ENCODE results near the gene STMP1. TPM values are rescaled to one million over a fixed set of nuclear protein-coding genes. Genes with fewer than 3 reads are reported as not detected.

Gene STMP1
- total and polyA plus RNA-seq, 2 of the 13 experiments (the other 11 are each of a cell fraction or from before 2014, with no cell fraction given): 7.2 to 16.2 TPM

- no TSS peak for BruUV-seq (replicated peaks)
- intact Hi-C loops (cut with micrococcal nuclease; ENCODE audit: unreplicated experiment): no loop called here
- in situ Hi-C loops (cut with HindIII; ENCODE audit: extremely low pct_ligation_motif_present, low pct_unique_long_range_greater_than_20kb): no loop called here
- FAIRE-seq: no peak
- Histone ChIP-seq H3K4me3 (replicated peaks in 1 of 3; ENCODE audit: insufficient read depth in 1 of 3, low read depth in 2 of 3, low read length in 3 of 3) (no peak overlapping the region), H3K27me3 (ENCODE audit: control insufficient read depth in 1 of 2, insufficient read depth in 2 of 2, low read length in 2 of 2) (no peaks in the 10 kb centered on the region), H3K27ac (ENCODE audit: extremely low read length, insufficient read depth, low read length) (peak overlapping the region; percentile 32), H3K4me1 (ENCODE audit: insufficient read depth, low read length) (peaks cover 14% of the 10 kb centered on the region), H3K36me3 (replicated peaks in 1 of 2; ENCODE audit: control insufficient read depth in 1 of 2, insufficient read depth in 2 of 2, low read length in 2 of 2) (peaks cover 6 to 61% of the 10 kb centered on the region in 2 experiments), H3K79me2 (ENCODE audit: insufficient read depth, low read length) (no peaks in the 10 kb centered on the region), H3K4me2 (ENCODE audit: low read depth, low read length) (no peak overlapping the region), H4K20me1 (ENCODE audit: insufficient read depth, low read length) (no peaks in the 10 kb centered on the region), H3K9me3 (ENCODE audit: low read length) (no peaks in the 10 kb centered on the region), H3K9ac (ENCODE audit: insufficient read depth, low read depth, low read length) (no peak overlapping the region), H2AFZ (ENCODE audit: low read length) (no peak overlapping the region)
- POLR2A ChIA-PET: no interaction called here
- DNase-seq (ENCODE audit: low spot score): peak; percentile 6
- WGBS (ENCODE audit: low lambda C conversion rate): 95% methylated on average over 7 of the region's 7 CpGs
- CTCF ChIA-PET (ENCODE audit: low intra/inter-chr PET ratio, low total read pairs): no interaction called here
- TF ChIP-seq ZSCAN21 (CRISPR knock-in tag; IDR thresholded peaks at IDR 0.05; ENCODE audit: borderline replicate concordance) (no peak), PAX8 (CRISPR knock-in tag; IDR thresholded peaks at IDR 0.05; ENCODE audit: borderline replicate concordance) (no peak), EHMT2 (IDR thresholded peaks at IDR 0.05; ENCODE audit: borderline replicate concordance, low read depth, low read length) (no peak), PTBP1 (IDR thresholded peaks at IDR 0.05; ENCODE audit: low read depth, low read length, poor library complexity, severe bottlenecking) (no peak), ZIK1 (CRISPR knock-in tag; IDR thresholded peaks at IDR 0.05; ENCODE audit: borderline replicate concordance, low read depth) (no peak), ZNF138 (CRISPR knock-in tag; IDR thresholded peaks at IDR 0.05; ENCODE audit: low read depth) (no peak), HOMEZ (CRISPR knock-in tag; IDR thresholded peaks at IDR 0.05; ENCODE audit: low read depth) (peak; percentile 24; the same call in 1 of the 2 replicates), ZFX (CRISPR knock-in tag; IDR thresholded peaks at IDR 0.05; ENCODE audit: low read depth) (no peak), AGO1 (IDR thresholded peaks at IDR 0.05; ENCODE audit: low read depth, low read length, poor library complexity, severe bottlenecking) (no peak), HNF4G (IDR thresholded peaks at IDR 0.05; ENCODE audit: borderline replicate concordance, low read depth, low read length) (peak; percentile 18; the same call in 1 of the 2 replicates), HNF4G (CRISPR knock-in tag; IDR thresholded peaks at IDR 0.05; ENCODE audit: borderline replicate concordance, low read depth) (no peak), HNF4A (CRISPR knock-in tag; IDR thresholded peaks at IDR 0.05) (peak; percentile 77), DNMT1 (CRISPR knock-in tag; IDR thresholded peaks at IDR 0.05) (no peak)
- TF ChIP-seq, protein P1, sequence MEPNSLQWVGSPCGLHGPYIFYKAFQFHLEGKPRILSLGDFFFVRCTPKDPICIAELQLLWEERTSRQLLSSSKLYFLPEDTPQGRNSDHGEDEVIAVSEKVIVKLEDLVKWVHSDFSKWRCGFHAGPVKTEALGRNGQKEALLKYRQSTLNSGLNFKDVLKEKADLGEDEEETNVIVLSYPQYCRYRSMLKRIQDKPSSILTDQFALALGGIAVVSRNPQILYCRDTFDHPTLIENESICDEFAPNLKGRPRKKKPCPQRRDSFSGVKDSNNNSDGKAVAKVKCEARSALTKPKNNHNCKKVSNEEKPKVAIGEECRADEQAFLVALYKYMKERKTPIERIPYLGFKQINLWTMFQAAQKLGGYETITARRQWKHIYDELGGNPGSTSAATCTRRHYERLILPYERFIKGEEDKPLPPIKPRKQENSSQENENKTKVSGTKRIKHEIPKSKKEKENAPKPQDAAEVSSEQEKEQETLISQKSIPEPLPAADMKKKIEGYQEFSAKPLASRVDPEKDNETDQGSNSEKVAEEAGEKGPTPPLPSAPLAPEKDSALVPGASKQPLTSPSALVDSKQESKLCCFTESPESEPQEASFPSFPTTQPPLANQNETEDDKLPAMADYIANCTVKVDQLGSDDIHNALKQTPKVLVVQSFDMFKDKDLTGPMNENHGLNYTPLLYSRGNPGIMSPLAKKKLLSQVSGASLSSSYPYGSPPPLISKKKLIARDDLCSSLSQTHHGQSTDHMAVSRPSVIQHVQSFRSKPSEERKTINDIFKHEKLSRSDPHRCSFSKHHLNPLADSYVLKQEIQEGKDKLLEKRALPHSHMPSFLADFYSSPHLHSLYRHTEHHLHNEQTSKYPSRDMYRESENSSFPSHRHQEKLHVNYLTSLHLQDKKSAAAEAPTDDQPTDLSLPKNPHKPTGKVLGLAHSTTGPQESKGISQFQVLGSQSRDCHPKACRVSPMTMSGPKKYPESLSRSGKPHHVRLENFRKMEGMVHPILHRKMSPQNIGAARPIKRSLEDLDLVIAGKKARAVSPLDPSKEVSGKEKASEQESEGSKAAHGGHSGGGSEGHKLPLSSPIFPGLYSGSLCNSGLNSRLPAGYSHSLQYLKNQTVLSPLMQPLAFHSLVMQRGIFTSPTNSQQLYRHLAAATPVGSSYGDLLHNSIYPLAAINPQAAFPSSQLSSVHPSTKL (CRISPR knock-in tag; IDR thresholded peaks at IDR 0.05): 0 out of 2 replicates have a peak, but pooled peaks have one; percentile 18
- TF ChIP-seq, protein P2, sequence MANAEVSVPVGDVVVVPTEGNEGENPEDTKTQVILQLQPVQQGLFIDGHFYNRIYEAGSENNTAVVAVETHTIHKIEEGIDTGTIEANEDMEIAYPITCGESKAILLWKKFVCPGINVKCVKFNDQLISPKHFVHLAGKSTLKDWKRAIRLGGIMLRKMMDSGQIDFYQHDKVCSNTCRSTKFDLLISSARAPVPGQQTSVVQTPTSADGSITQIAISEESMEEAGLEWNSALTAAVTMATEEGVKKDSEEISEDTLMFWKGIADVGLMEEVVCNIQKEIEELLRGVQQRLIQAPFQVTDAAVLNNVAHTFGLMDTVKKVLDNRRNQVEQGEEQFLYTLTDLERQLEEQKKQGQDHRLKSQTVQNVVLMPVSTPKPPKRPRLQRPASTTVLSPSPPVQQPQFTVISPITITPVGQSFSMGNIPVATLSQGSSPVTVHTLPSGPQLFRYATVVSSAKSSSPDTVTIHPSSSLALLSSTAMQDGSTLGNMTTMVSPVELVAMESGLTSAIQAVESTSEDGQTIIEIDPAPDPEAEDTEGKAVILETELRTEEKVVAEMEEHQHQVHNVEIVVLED (CRISPR knock-in tag; IDR thresholded peaks at IDR 0.05; ENCODE audit: borderline replicate concordance): no peak
- no peak; the same call in 2 of the 3 replicates for ATAC-seq
These were observed 28.0 kb upstream of the STMP1 start for GRCh38 chr7:135634191-135634878.

Measured in HepG2 (cell line).